NCI-H510A (cell line): ENCODE data around the gene JUN.

ENCODE experiments used
- DNase-seq: peaks from one replicate; lab custom pipeline; 2025; lab: John Stamatoyannopoulos, UW

JUN gene

GRCh38 chr1:58762806-58763205 lies 21.0 kb downstream of the JUN start:
- DNase-seq = no peak

GRCh38 chr1:58755468-58755872 lies 28.4 kb downstream of the JUN start:
- peak; percentile 17 for DNase-seq

- DNase-seq = no peak
Observed at GRCh38 chr1:58754683-58755467, 29.0 kb downstream of the JUN start.

GRCh38 chr1:58754073-58754613 lies 29.7 kb downstream of the JUN start:
- DNase-seq = no peak

- no peak for DNase-seq
Observed at GRCh38 chr1:58753431-58753866, 30.4 kb downstream of the JUN start.

- DNase-seq = no peak
Observed at GRCh38 chr1:58749646-58750045, 34.2 kb downstream of the JUN start.

- no peak for DNase-seq
Observed at GRCh38 chr1:58748666-58749065, 35.2 kb downstream of the JUN start.

GRCh38 chr1:58746757-58747156 lies 37.1 kb downstream of the JUN start:
- no peak for DNase-seq

- DNase-seq = no peak
Observed at GRCh38 chr1:58746182-58746581, 37.7 kb downstream of the JUN start.

- DNase-seq = no peak
Observed at GRCh38 chr1:58745666-58746065, 38.2 kb downstream of the JUN start.

GRCh38 chr1:58745117-58745516 lies 38.7 kb downstream of the JUN start:
- no peak for DNase-seq

- DNase-seq = no peak
Observed at GRCh38 chr1:58741678-58742553, 41.9 kb downstream of the JUN start.

GRCh38 chr1:58739856-58740466 lies 43.9 kb downstream of the JUN start:
- peak; percentile 40 for DNase-seq

GRCh38 chr1:58738876-58739275 lies 45.0 kb downstream of the JUN start:
- no peak for DNase-seq

- DNase-seq = no peak
Observed at GRCh38 chr1:58735586-58735985, 48.3 kb downstream of the JUN start.

GRCh38 chr1:58734630-58735029 lies 49.2 kb downstream of the JUN start:
- no peak for DNase-seq

- no peak for DNase-seq
Observed at GRCh38 chr1:58732087-58732775, 51.6 kb downstream of the JUN start.
